Pulmonary artery endothelial cell (primary cell): ENCODE measurements around the gene SPATA2L. TPM values are rescaled to one million over a fixed set of nuclear protein-coding genes. Genes with fewer than 3 reads are reported as not detected.
"Not testable (repeated sequence)": the region's sequence is repeated elsewhere in the genome, so short reads cannot be mapped to it uniquely, and the experiment has no call there.

Experiments used
- DNase-seq: peaks from one replicate; pipeline ENCODE4 v3.0.0-alpha.2; 2011; ENCODE audit warnings: low read depth, low spot score
- total RNA-seq: library from RNA; depleted of rRNA; stranded (reverse); fragments of >200 nt; gene quantifications from 2 replicates; pipeline ENCODE4 v1.2.3, GENCODE V29; 2014

The SPATA2L gene
- total RNA-seq, 1 donor from 2014 or later, result 16.3 TPM

DNA sequence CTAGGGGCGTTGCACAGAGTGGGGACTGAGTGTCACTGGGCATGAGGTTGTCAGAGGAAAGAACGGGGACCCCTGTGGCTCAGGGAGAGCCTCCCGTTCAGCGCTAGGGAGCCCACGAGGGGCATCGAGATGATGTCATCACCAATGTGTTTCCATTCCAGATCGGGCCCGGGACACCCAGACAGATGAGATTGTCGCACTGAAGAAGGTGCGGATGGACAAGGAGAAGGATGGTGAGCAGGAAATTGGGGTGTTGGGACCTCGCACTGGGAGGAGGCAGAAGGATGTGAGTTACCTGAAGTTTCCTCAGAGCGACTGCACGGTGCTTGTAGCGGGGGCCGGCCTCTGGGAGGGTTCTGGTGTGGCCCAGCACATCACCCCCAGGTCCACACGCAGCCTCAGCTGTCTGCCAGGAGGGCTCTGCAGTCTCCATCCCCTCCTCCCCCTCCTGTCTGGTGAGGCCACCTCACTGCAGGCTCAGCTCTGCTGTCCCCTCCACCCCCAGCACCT, 11.1 kb downstream of the SPATA2L start:
- no peak for DNase-seq

DNA sequence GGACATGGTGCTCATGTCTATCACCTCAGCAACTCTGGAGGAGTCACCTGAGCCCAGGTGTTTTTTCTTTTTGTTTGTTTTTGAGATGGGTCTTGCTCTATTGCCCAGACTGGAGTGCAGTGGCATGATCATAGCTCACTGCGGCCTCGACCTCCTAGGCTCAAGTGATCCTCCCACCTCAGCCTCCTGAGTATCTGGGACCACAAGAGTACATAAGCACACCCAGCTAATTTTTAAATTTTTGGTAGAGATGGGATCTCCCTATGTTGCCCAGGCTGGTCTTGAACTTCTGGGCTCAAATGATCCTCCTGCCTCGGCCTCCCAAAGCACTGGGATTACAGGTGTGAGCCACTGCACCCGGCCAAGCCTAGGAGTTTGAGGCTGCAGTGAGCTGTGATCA, 11.9 kb downstream of the SPATA2L start:
- DNase-seq, result not testable (repeated sequence)

DNA sequence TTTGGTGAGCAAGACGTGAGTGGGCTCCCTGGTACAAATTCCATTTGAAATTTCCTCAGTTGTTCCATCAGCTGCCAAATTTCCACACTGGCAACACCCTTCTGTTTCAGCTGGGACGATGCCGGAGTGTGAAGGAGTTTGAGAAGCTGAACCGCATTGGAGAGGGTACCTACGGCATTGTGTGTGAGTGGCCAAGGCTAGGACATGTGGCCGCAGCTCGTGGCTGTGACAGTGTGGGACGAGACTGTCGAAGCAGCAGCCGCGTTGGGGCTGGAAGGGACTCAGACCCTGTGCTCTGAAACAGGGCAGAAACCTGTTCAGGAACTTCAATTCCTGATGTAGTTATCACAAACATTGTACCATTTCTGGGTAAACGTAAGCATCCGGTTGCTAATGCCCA, 12.4 kb downstream of the SPATA2L start:
- no peak for DNase-seq

DNA sequence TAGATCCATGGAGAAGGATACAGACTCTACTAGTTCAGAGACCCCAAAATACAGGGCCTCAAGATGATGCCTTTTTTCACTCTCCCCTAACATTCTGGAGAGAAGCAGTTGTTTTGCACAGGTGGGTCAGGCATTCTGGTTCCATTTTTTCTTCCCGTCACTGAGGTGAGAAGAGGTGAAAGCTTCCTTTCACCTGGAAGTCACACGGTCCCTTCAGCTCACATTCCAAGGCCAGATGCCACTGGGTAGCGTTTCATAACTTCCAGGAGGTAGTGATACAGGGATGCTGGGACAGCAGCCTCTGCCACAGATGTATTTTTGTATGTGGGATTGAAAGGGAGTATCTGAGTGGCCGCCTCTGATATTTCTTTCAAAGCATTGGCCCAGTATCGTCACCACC, 13.1 kb downstream of the SPATA2L start:
- no peak for DNase-seq

DNA sequence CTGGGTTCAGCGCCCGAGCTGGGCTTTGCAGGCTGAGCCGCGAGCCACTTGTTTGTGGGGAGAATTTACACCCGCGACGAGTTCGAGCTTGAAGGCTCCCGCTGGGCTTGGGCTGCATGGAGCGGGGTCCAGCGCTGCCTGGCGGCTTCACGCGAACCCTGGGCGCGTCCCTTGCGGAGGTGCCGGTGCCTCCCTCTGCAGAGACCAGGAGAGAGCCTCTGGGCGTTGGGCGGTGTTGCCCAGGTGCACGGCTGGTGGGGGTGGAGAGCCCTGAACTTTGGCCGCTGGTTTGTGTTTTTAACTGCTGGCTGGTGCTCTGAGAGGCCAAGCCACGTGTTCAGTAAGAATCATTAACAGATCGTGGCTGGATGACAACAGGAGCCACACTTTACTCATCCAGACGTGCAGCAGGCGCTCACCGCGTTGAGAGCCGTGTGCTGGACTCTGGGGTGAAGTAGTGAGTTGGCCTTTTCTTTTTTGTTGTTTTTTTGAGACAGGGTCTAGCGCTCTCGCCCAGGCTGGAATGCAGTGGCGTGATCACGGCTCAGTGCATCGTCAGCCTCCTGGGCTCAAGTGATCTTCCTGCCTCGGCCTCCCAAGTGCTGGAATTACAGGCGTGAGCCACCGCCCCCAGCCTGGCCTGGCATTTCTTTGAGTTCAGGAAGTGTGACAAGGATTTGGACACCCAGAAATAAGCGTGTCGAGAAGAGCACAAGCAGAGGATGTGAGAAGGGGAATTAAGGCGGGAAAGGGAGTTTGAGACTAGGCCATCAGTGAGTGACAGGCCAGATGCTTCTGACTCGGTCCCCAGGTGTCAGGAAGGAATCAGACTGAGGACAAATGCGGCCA, 14.2 kb downstream of the SPATA2L start:
- no peak for DNase-seq

GRCh38 chr16:89686520-89687091, 14.9 kb downstream of the SPATA2L start, which contains the start of gene CDK10:
TSS of gene CDK10 (plus strand) at chr16:89686689. CDS start at chr16:89686711, 22 bp downstream.
- DNase-seq, result no peak

DNA sequence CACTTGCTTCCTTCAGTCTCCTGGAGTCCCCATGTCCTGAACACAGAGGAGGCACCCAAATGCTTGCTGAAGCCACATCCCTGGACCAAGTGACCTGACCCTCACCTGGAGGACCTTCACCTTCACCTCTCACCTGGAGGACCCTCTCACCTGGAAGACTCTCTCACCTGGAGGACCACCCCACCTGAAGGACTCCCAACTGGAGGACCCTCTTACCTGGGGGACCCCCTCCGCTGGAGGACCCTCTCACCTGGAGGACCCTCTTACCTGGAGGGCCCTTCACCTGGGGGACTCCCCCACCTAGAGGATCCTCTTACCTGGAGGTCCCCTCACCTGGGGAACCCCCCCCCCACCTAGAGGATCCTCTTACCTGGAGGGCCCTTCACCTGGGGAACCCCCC, 15.6 kb downstream of the SPATA2L start:
- DNase-seq, result no peak

GRCh38 chr16:89678258-89678657, 23.2 kb downstream of the SPATA2L start:
- DNase-seq, result no peak

DNA sequence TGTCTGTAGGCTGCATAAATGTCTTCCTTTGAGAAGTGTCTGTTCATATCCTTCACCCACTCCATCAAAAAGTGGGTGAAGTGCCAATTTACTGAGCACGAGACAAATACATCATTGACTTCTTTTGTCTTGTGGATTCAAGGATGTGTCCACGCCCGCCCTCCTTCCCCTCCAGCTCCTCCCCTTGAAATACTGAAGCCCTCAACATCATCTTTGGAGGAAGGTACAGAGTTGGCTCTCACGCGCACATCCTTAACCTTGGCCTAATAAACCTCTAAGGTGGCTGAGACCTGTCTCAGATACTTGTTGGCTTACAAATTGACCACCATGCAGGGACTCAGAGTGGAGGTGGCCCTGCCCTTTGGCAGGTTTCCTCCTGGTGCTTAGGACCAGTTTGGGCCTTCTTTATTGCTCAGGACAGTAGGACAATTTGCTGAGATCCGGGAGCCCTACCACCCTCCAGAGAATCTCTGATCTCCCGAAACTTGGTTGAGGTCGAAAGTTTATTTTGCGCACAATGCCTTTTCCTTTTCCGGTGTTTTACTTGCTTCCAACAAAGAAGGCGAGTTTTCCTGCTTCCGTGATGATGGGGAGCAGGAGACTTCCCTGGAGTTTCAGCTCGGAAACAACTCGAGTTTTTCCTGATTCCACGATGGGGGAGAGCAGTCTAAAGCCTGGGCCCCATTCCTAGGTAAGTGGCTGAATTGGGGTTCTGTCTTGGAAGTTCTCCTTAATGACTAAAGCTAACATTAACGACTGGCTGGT, 29.1 kb downstream of the SPATA2L start:
- DNase-seq, result no peak

DNA sequence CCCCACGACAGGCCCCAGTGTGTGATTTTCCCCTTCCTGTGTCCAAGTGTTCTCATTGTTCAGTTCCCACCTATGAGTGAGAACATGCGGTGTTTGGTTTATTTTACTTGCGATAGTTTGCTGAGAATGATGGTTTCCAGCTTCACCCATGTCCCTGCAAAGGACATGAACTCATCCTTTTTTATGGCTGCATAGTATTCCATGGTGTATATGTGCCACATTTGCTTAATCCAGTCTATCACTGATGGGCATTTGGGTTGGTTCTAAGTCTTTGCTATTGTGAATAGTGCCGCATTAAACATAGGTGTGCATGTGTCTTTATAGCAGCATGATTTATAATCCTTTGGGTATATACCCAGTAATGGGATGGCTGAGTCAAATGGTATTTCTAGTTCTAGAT, 29.9 kb downstream of the SPATA2L start:
- not testable (repeated sequence) for DNase-seq

DNA sequence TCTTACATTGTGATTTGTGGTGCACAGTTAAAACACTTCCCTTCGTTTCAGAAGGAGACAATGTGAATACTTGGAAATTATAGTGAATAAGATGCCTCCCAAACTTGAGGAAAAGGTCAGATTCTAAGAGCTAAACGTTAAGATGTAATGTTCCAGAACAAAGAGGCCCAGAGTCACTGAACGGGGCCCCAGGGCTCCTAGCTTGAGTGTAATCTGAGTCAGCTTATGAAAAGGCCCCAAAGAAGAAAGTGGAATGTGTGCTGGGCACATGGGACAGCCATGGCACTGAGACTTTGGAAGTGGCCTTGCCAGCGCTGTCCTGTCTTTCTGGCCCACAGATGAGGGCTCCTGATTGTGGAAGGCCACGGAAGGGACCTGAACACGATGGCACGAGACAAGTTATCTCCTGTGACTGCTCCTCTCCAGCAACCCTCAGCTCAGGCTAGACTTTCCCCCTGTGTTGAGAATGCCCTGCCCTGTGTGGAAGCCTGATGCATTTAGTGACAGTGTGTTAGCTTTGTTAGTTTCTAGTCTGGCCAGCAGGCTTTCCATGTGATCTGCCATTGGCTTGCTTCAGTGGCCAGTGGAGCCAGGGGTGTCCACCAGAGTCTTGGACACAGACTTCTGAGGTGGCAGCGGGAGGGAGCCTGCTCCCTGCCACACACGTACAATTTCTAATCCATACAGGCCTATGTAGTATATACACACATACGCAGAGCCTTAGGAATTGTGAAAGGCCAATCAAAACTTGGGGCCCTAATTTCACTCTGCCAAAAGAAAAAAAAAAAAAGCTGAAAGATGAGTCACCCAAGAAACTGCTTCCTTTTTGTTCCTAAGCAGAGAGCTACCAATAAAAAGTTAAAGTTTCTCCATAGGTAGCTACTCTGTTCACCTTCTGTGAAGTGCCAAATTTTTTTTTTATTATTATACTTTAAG, 30.7 kb downstream of the SPATA2L start:
- no peak for DNase-seq

DNA sequence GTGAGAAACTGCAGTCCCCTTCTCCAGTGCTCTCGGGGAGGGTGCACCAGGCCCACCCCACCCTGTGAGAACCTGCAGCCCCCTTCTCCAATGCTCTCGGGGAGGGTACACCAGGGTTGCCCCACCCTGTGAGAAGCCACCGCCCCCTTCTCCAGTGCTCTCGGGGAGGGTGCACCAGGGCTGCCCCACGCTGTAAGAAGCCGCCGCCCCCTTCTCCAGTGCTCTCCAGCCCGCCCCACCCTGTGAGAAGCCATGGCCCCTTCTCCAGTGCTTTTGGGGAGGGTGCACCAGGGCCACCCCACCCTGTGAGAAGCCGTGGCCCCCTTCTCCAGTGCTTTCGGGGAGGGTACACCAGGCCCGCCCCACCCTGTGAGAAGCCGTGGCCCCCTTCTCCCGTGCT, 31.8 kb downstream of the SPATA2L start:
- no peak for DNase-seq

DNA sequence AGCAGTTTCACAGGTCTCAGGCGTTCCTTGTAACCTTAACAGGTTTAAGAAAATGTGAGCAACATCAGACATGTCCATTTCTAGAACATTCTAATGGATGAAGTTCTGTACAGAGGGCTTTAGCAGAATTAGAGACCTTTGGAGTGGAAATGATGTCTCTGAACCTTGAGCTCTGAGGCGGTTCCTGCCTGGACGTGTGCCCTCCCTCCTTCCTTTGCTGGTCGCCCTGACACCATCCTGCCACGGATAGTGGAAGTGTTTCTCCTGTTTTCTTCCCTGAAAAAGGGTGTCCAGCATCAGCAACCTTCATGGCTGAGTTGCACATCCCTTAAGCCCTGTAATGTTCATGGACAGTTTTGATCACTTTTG, 32.7 kb downstream of the SPATA2L start:
- no peak for DNase-seq

GRCh38 chr16:89667633-89668032, 33.9 kb downstream of the SPATA2L start:
- DNase-seq, result no peak

- DNase-seq, result not testable (repeated sequence)
These were observed 34.5 kb downstream of the SPATA2L start for GRCh38 chr16:89667000-89667399.

DNA sequence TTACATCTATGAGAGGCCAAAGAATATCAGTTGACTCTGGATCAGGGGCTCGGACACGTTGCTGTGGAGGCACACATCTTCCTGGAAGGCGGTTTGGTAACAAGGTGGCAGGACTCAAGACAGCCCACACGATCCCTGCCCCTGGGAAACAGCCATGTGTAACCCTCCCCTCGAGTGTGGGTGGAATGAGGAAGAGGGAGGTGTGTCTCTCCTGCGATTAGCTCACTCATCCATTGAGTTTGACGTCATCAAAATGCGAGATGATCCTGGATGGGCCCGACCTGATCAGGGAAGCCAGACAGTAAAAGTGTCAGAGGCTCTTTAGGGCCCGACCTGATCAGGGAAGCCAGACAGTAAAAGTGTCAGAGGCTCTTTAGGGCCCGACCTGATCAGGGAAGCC, 37.3 kb downstream of the SPATA2L start:
- DNase-seq, result not testable (repeated sequence)

- no peak for DNase-seq
These were observed 40.3 kb downstream of the SPATA2L start for GRCh38 chr16:89661215-89661614.

DNA sequence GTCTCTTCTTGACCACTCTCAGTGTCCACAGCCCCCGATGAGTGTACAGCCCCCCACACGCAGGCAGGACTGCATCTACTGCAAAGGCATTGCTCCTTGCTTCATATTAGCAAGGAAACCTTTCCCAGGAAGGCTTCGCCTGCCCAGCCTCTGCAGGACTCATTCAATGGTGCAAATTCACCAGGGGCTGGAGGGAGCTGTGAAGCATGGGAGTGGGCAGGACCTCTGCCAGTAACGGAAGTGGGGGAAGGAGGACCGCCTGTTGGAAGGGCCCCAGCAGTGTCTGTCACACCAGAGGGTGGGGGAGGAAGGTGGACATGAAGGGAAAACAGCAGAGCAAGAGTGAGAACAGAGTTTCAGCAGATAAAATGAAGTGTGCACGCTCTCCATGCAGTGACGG, 41.4 kb downstream of the SPATA2L start:
- DNase-seq, result no peak

DNA sequence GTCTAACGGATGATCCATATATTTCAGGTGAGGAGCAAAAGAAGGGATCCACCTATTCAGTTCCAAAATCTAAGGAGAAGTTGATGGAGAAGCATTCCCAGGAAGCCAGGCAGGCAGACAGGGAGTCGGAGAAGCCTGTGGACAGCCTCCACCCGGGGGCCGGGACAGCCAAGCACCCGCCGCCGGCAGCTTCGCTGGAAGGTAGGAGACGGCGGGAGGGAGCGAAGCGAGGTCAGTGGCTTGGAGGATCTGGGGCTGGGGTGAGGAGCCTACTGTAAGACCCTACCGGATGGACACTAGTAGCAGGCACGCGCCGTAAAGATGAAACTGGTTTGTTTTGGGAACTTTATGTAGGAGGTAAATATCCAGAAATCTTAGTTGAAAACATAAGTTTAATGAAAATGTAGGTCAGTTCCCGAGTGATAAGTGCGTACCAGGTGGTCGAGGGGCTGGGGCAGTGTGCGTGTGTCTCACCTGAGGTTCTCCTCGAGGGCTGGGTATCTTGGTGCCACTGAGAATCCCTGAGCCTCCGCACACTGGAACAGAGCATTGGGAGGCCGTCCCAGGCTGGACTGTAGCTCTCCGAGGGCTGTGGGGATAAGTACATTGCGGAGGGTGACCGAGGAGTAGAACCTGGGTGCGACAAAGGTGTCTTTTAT, 43.2 kb downstream of the SPATA2L start:
- no peak for DNase-seq

GRCh38 chr16:89657442-89658220, 43.9 kb downstream of the SPATA2L start, which contains the start of the genes CHMP1A and SPATA33:
TSS of gene CHMP1A (minus strand) at chr16:89657708. CDS start at chr16:89657588, 120 bp downstream.
TSS of gene SPATA33 (plus strand) at chr16:89657836. CDS start at chr16:89657912, 76 bp downstream.
- peak; percentile 35 for DNase-seq
